KMS-11 (cell line): ENCODE measurements around the gene HLA-DOB.
"Not testable (repeated sequence)": the region's sequence is repeated elsewhere in the genome, so short reads cannot be mapped to it uniquely, and the experiment has no call there.

Source experiments
- H2AFZ ChIP-seq: fragments of 200-600 bp; sonication (generic); 2 replicates; pipeline ENCODE4 v1.6.1; 2016; ENCODE audit warnings: antibody characterized with exemption, mixed run types, low read depth
- H3K27ac ChIP-seq: fragments of 200-600 bp; sonication (generic); 2 replicates; pipeline ENCODE4 v1.6.1; 2016; ENCODE audit warnings: mild to moderate bottlenecking, mixed run types
- H3K27me3 ChIP-seq: fragments of 200-600 bp; sonication (generic); 2 replicates; pipeline ENCODE4 v1.6.1; 2017; ENCODE audit warnings: mild to moderate bottlenecking, low read depth, mixed run types, moderate library complexity; ENCODE audit not compliant: insufficient read depth
- H3K36me3 ChIP-seq: fragments of 200-600 bp; sonication (generic); 2 replicates; pipeline ENCODE4 v1.6.1; 2017; ENCODE audit warnings: mild to moderate bottlenecking, mixed run types; ENCODE audit not compliant: insufficient read depth
- H3K4me1 ChIP-seq: fragments of 200-600 bp; sonication (generic); 2 replicates; pipeline ENCODE4 v1.6.1; 2016; ENCODE audit warnings: mild to moderate bottlenecking, low read depth, mixed run types; ENCODE audit not compliant: poor library complexity, severe bottlenecking
- H3K4me2 ChIP-seq: fragments of 200-600 bp; sonication (generic); 2 replicates; pipeline ENCODE4 v1.7.0; 2016; ENCODE audit warnings: mild to moderate bottlenecking, mixed run types
- H3K4me3 ChIP-seq: fragments of 200-600 bp; sonication (generic); IDR thresholded peaks from 2 replicates; pipeline ENCODE4 v1.6.1; 2017; ENCODE audit warnings: low read depth, low read length, mixed read lengths; ENCODE audit not compliant: insufficient read depth
- H3K79me2 ChIP-seq: fragments of 200-600 bp; sonication (generic); 2 replicates; pipeline ENCODE4 v1.6.1; 2016; ENCODE audit warnings: low read depth, mixed run types; ENCODE audit not compliant: insufficient read depth
- H3K9ac ChIP-seq: fragments of 200-600 bp; sonication (generic); 2 replicates; pipeline ENCODE4 v1.6.1; 2016; ENCODE audit warnings: mild to moderate bottlenecking, mixed run types
- H4K20me1 ChIP-seq: fragments of 200-600 bp; sonication (generic); 2 replicates; pipeline ENCODE4 v1.6.1; 2016; ENCODE audit warnings: mild to moderate bottlenecking, mixed run types; ENCODE audit not compliant: insufficient read depth
- TF ChIP-seq, protein P1 (sequence below): fragments of 200-600 bp; sonication (generic); conservative IDR thresholded peaks from 2 replicates; pipeline ENCODE4 v1.6.1; 2017; ENCODE audit warnings: low read depth, mild to moderate bottlenecking, antibody characterized with exemption, low read length, moderate library complexity, mixed read lengths

Gene HLA-DOB

DNA sequence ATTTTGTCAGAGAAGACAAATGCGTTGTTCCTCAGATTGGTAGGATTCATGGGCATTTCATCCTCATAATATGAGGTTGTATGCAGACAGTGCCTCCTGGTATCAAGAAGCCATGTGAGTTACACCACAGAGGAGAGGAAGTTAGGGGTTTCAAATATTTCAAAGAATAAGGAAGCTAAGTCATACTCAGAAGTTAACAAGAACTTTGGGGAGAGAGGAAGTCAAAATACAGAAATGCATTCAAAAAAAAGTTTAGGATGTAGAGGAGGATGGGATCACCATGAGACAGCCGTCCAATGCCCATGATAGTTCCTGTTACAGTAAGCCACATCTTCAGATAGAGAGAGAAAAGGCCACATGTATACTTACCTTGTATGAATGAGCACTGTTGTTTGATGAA, 22.3 kb downstream of the HLA-DOB start:
- H3K36me3 ChIP-seq, result no peaks in the 10 kb centered on the region
- H4K20me1 ChIP-seq, result no peaks in the 10 kb centered on the region
- TF ChIP-seq, protein P1, sequence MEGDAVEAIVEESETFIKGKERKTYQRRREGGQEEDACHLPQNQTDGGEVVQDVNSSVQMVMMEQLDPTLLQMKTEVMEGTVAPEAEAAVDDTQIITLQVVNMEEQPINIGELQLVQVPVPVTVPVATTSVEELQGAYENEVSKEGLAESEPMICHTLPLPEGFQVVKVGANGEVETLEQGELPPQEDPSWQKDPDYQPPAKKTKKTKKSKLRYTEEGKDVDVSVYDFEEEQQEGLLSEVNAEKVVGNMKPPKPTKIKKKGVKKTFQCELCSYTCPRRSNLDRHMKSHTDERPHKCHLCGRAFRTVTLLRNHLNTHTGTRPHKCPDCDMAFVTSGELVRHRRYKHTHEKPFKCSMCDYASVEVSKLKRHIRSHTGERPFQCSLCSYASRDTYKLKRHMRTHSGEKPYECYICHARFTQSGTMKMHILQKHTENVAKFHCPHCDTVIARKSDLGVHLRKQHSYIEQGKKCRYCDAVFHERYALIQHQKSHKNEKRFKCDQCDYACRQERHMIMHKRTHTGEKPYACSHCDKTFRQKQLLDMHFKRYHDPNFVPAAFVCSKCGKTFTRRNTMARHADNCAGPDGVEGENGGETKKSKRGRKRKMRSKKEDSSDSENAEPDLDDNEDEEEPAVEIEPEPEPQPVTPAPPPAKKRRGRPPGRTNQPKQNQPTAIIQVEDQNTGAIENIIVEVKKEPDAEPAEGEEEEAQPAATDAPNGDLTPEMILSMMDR, result no peak
- no peaks in the 10 kb centered on the region for H3K79me2 ChIP-seq
- no peak overlapping the region for H3K27ac ChIP-seq
- no peak overlapping the region for H3K4me3 ChIP-seq
- H3K4me2 ChIP-seq, result no peak overlapping the region
- H3K4me1 ChIP-seq, result peaks cover 3% of the 10 kb centered on the region
- no peak overlapping the region for H2AFZ ChIP-seq
- no peak overlapping the region for H3K9ac ChIP-seq
- no peaks in the 10 kb centered on the region for H3K27me3 ChIP-seq

DNA sequence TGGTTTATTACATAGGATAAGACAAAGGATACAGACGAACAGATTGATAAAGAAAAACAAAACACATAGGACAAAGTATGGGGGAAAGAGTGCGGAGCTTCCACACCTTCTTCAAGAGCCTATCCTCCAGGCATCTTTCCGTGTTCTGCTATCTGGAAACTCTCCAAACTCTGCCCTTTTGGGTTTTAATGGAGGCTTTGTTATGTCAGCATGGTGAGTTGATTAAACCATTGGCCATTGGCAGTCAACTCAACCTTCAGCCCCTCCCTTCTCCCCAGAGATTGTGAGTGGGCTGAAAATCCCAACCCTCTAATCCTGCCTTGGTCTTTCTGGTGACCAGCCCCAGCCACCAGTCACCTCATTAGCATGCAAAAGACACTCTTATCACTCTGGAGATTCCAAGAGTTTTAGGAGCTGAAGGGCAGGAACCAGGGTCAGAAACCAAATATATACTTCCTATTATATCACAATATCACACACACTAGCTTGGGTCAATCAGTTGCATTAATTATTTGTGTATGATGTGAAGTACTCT, 23.8 kb downstream of the HLA-DOB start:
- H3K79me2 ChIP-seq, result no peaks in the 10 kb centered on the region
- H3K4me3 ChIP-seq, result no peak overlapping the region
- H3K27me3 ChIP-seq, result no peaks in the 10 kb centered on the region
- no peaks in the 10 kb centered on the region for H3K36me3 ChIP-seq
- no peaks in the 10 kb centered on the region for H4K20me1 ChIP-seq
- no peak overlapping the region for H3K4me2 ChIP-seq
- no peak overlapping the region for H3K9ac ChIP-seq
- no peak overlapping the region for H2AFZ ChIP-seq
- TF ChIP-seq, protein P1, result no peak
- H3K4me1 ChIP-seq, result peaks cover 3% of the 10 kb centered on the region
- no peak overlapping the region for H3K27ac ChIP-seq

DNA sequence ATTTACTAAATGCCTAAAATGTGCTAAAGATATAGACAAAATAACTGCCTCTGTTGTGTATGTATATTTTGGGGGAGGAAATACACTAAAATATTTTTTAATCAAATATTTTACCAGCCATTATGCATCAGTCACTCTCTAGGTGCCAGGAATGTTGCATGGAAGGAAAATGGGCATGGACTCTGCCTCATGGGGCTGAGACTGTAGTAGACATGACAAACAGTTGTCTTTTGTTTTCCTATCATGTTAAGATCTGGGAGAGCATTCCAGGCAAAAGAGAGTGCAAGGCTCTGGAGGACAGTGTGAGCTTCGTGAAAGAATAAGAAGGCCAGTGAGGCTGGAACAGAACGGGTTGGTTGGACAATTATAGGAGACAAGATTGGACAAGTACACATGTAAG, 26.5 kb downstream of the HLA-DOB start:
- H2AFZ ChIP-seq, result no peak overlapping the region
- H3K79me2 ChIP-seq, result no peaks in the 10 kb centered on the region
- H3K4me3 ChIP-seq, result no peak overlapping the region
- H3K4me2 ChIP-seq, result no peak overlapping the region
- no peaks in the 10 kb centered on the region for H4K20me1 ChIP-seq
- H3K4me1 ChIP-seq, result peaks cover 5% of the 10 kb centered on the region
- TF ChIP-seq, protein P1, result no peak
- H3K36me3 ChIP-seq, result no peaks in the 10 kb centered on the region; the same call in 1 of the 2 replicates
- H3K27me3 ChIP-seq, result no peaks in the 10 kb centered on the region
- no peak overlapping the region for H3K9ac ChIP-seq
- H3K27ac ChIP-seq, result no peak overlapping the region

DNA sequence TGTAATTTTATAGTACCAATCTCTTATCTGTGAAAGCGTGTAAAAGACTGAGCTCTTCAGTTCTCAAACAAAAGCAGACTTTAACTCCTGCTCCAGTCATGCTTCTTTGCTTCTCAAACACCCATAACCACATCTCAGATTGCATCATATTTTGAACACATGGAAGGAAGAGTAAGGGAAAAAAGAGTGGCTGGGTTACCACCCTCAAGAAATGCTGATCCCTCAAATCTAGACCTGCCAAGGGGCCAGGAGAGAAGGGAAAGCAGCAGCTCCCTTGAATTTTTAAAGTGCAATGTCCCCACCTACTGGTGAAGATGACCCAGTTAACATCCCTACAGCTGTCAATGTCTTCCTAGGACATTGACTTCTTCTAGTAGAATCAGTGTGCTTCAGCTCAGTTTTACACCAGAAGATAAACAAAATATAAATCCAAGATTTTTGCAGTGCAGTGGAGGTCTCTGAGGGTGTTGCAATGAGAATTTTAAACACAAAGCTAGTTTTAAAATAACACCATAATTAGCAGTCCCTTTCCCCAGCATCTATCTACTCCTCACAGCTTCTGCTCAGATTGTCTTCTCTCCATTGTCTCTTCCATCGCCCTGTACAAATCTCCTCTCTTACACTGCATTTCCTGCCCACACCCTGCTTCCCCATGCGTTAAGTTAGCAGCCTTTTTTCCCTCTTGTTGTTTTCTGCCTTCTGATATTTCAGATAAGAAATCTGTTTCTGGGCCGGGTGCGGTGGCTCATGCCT, 30.8 kb downstream of the HLA-DOB start:
- Histone ChIP-seq H3K4me1 (peaks cover 9% of the 10 kb centered on the region), H3K9ac (no peak overlapping the region), H3K27ac (no peak overlapping the region), H3K36me3 (no peaks in the 10 kb centered on the region; the same call in 1 of the 2 replicates), H3K4me3 (no peak overlapping the region), H2AFZ (no peak overlapping the region), H3K4me2 (no peak overlapping the region), H3K79me2 (no peaks in the 10 kb centered on the region), H4K20me1 (no peaks in the 10 kb centered on the region), H3K27me3 (no peaks in the 10 kb centered on the region)
- TF ChIP-seq, protein P1, result peak; percentile 80

DNA sequence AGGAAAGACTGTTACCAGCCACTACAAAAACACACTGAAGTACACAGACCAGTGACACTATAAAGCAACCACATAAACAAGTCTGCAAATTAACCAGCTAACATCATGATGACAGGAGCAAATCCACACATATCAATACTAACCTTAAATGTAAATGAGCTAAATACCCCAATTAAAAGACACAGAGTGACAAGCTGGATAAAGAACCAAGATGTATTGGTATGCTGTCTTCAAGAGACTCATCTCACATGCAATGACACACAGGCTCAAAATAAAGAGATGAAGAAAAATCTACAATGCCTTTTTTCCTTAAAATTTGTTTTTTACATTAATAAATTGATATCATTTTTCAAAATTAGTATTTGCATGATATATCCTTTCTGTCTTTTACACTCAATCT, 33.9 kb downstream of the HLA-DOB start:
- H3K9ac ChIP-seq, H4K20me1 ChIP-seq, H3K4me3 ChIP-seq, H3K79me2 ChIP-seq, H2AFZ ChIP-seq, H3K36me3 ChIP-seq, H3K27ac ChIP-seq, H3K4me1 ChIP-seq, H3K27me3 ChIP-seq, H3K4me2 ChIP-seq: not testable (repeated sequence)
